ENCODE results near the gene LSP1.

The LSP1 gene

GRCh38 chr11:1836011-1836945, 16.6 kb upstream of the LSP1 start:
- peak; percentile 12 for DNase-seq (ENCODE audit: low spot score)

- peak; percentile 44 for DNase-seq (ENCODE audit: low spot score)
These were observed 15.5 kb upstream of the LSP1 start for GRCh38 chr11:1837171-1838076.

GRCh38 chr11:1838077-1838425, 14.8 kb upstream of the LSP1 start:
- DNase-seq (ENCODE audit: low spot score), result no peak

- no peak for DNase-seq (ENCODE audit: low spot score)
These were observed 14.3 kb upstream of the LSP1 start, which contains the start of gene TNNI2 for GRCh38 chr11:1838426-1839144. Gene TNNI2 (plus strand): TSS chr11:1838981. CDS start chr11:1839697, 716 bp downstream.

GRCh38 chr11:1839204-1839923, 13.5 kb upstream of the LSP1 start:
- no peak for DNase-seq (ENCODE audit: low spot score)

GRCh38 chr11:1839924-1840779, 12.7 kb upstream of the LSP1 start:
- DNase-seq (ENCODE audit: low spot score), result no peak

- DNase-seq (ENCODE audit: low spot score), result no peak
These were observed 12.0 kb upstream of the LSP1 start for GRCh38 chr11:1840780-1841480.

- DNase-seq (ENCODE audit: low spot score), result no peak
These were observed 11.3 kb upstream of the LSP1 start for GRCh38 chr11:1841511-1842148.

- DNase-seq (ENCODE audit: low spot score), result no peak
These were observed 10.5 kb upstream of the LSP1 start for GRCh38 chr11:1842149-1843097.

GRCh38 chr11:1843098-1843473, 9.8 kb upstream of the LSP1 start:
- no peak for DNase-seq (ENCODE audit: low spot score)

GRCh38 chr11:1843796-1844195, 9.1 kb upstream of the LSP1 start:
- DNase-seq (ENCODE audit: low spot score), result no peak

GRCh38 chr11:1844221-1845094, 8.4 kb upstream of the LSP1 start:
- DNase-seq (ENCODE audit: low spot score), result no peak

GRCh38 chr11:1845095-1845429, 7.8 kb upstream of the LSP1 start:
- no peak for DNase-seq (ENCODE audit: low spot score)

- DNase-seq (ENCODE audit: low spot score), result no peak
These were observed 7.1 kb upstream of the LSP1 start for GRCh38 chr11:1845561-1846452.

- no peak for DNase-seq (ENCODE audit: low spot score)
These were observed 6.4 kb upstream of the LSP1 start for GRCh38 chr11:1846453-1846932.
